Endothelial cell of umbilical vein (primary cell): Measurements from ENCODE around the gene EML1. TPM values are rescaled to one million over a fixed set of nuclear protein-coding genes. Genes with fewer than 3 reads are reported as not detected.
A peak's percentile ranks its signal among the peaks of the same experiment; 100 is the strongest.

Experiments
- BruUV-seq: library from RNA; stranded (reverse); fragments of 400-500 nt; replicated peaks from 2 replicates; lab custom pipeline; 2021; lab: Mats Ljungman, UMichigan
- CTCF ChIA-PET: fragments of 300-600, 350-600 bp; sonication (Branson Sonifier 250); formaldehyde crosslinking; loops from one replicate; lab custom pipeline; 2021; ENCODE audit warnings: antibody characterized with exemption, inconsistent platforms; lab: Charles Lee
- POLR2A ChIA-PET: fragments of 300-600, 350-600 bp; sonication (Branson Sonifier 250); formaldehyde crosslinking; loops from one replicate; lab custom pipeline; 2021; ENCODE audit warnings: antibody characterized with exemption, inconsistent platforms; lab: Charles Lee
- DNase-seq: peaks from one replicate; pipeline ENCODE4 v3.0.0-alpha.2; 2011; ENCODE audit warnings: low read depth, low spot score
- FAIRE-seq: peaks from 2 replicates; lab custom pipeline; 2011; peaks lifted over from hg19 to GRCh38; lab: Jason Lieb, UNC
- H2AFZ ChIP-seq: 2 replicates; pipeline ENCODE4 v1.6.0; 2012; ENCODE audit warnings: low read depth, low read length, control low read depth, inconsistent platforms
- H3K27ac ChIP-seq: 2 replicates; pipeline ENCODE4 v1.5.1; 2011; ENCODE audit warnings: low read depth, mild to moderate bottlenecking, control low read depth, low read length, moderate library complexity; ENCODE audit not compliant: insufficient read depth
- H3K27me3 ChIP-seq, 2 experiments: 2 replicates each; pipeline versions ENCODE4 v1.6.0 to v1.6.1; 2011; ENCODE audit warnings: low read length in 2 of 2, mixed read lengths in 1 of 2; ENCODE audit not compliant: control insufficient read depth in 2 of 2, insufficient read depth in 2 of 2
- H3K36me3 ChIP-seq, 2 experiments: 2 replicates in 1 of 2; 3 replicates in 1 of 2; pipeline ENCODE4 v1.5.1; 2011; ENCODE audit warnings: low read length in 2 of 2, mild to moderate bottlenecking in 1 of 2, moderate library complexity in 1 of 2; ENCODE audit not compliant: control insufficient read depth in 2 of 2, insufficient read depth in 2 of 2; ENCODE audit errors: extremely low read depth in 1 of 2
- H3K4me1 ChIP-seq: 3 replicates; pipeline ENCODE4 v1.5.1; 2011; ENCODE audit warnings: mild to moderate bottlenecking, low read length; ENCODE audit not compliant: control insufficient read depth, insufficient read depth; ENCODE audit errors: extremely low read depth
- H3K4me2 ChIP-seq: 2 replicates; pipeline ENCODE4 v1.6.1; 2011; ENCODE audit warnings: low read length, control low read depth, mixed read lengths; ENCODE audit not compliant: insufficient read depth
- H3K4me3 ChIP-seq, 3 experiments: fragments of 200-600 bp in 1 of 3; sonication (generic), shearing (Covaris generic) in 1 of 3; replicated peaks in 1 of 3; 2 replicates each; pipeline ENCODE4 v1.5.1; 2011 to 2016; ENCODE audit warnings: control low read depth in 3 of 3, low read length in 3 of 3, mild to moderate bottlenecking in 2 of 3, inconsistent platforms in 1 of 3, low read depth in 1 of 3, moderate library complexity in 1 of 3; ENCODE audit not compliant: insufficient read depth in 1 of 3
- H3K79me2 ChIP-seq: 2 replicates; pipeline ENCODE4 v1.6.0; 2012; ENCODE audit warnings: low read length, inconsistent platforms; ENCODE audit not compliant: control insufficient read depth, insufficient read depth
- H3K9ac ChIP-seq: replicated peaks from 2 replicates; pipeline ENCODE3; 2011; ENCODE audit warnings: low read length, control low read depth; ENCODE audit not compliant: insufficient read depth; ENCODE audit errors: extremely low read depth
- H3K9me1 ChIP-seq: replicated peaks from 3 replicates; pipeline ENCODE4 v1.6.0; 2011; ENCODE audit warnings: mild to moderate bottlenecking, low read length; ENCODE audit not compliant: control insufficient read depth, insufficient read depth; ENCODE audit errors: extremely low read depth
- H3K9me3 ChIP-seq: replicated peaks from 2 replicates; pipeline ENCODE4 v1.5.1; 2012; ENCODE audit warnings: low read length, inconsistent platforms; ENCODE audit not compliant: control insufficient read depth, insufficient read depth
- H4K20me1 ChIP-seq: replicated peaks from 2 replicates; pipeline ENCODE3; 2011; ENCODE audit warnings: mild to moderate bottlenecking, low read length; ENCODE audit not compliant: control insufficient read depth, insufficient read depth; ENCODE audit errors: extremely low read depth
- EZH2 ChIP-seq: IDR thresholded peaks from 2 replicates; pipeline ENCODE4 v1.6.1; 2012; ENCODE audit warnings: borderline replicate concordance, low read depth, mild to moderate bottlenecking, moderate library complexity, low read length, inconsistent platforms; ENCODE audit not compliant: severe bottlenecking
- FOS ChIP-seq: IDR thresholded peaks from 2 replicates; pipeline ENCODE4 v1.6.1; 2011; ENCODE audit warnings: mild to moderate bottlenecking, low read length, moderate library complexity, borderline replicate concordance; ENCODE audit not compliant: insufficient read depth
- GATA2 ChIP-seq: IDR thresholded peaks from 2 replicates; pipeline ENCODE4 v1.7.0; 2011; ENCODE audit warnings: low read depth, mild to moderate bottlenecking, moderate library complexity, mixed read lengths, low read length; ENCODE audit not compliant: insufficient read length, insufficient read depth
- MYC ChIP-seq: IDR thresholded peaks from one replicate; pipeline ENCODE4 v1.6.1; 2011; ENCODE audit warnings: mild to moderate bottlenecking, low read depth, low read length
- dilution Hi-C: fragments of 300-500 bp; cut with MboI; formaldehyde crosslinking; loops from one replicate; pipeline ENCODE4 v1.15.0; 2019; ENCODE audit warnings: low sequenced_read_pairs; ENCODE audit not compliant: extremely low pct_ligation_motif_present
- intact Hi-C: fragments of 100-400 bp; cut with micrococcal nuclease; formaldehyde crosslinking; loops from one replicate; pipeline ENCODE4 v1.10.0; 2022
- polyA plus RNA-seq, 4 experiments: library from polyadenylated mRNA; depleted of rRNA in 3 of 4; stranded (reverse) in 3 of 4; unstranded in 1 of 4; fragments of >200 nt; gene quantifications; 2 replicates each; pipeline versions ENCODE4 v1.2.1 to v1.2.3, GENCODE V29; 2011 to 2012; ENCODE audit warnings: missing spikeins in 1 of 4
- total RNA-seq: library from RNA; stranded (reverse); gene quantifications from 2 replicates; pipeline ENCODE4 v1.2.3, GENCODE V29; 2021
- TF ChIP-seq, protein P1 (sequence below), 2 donors: IDR thresholded peaks; 1 replicate in 1 of 2; 2 replicates in 1 of 2; pipeline ENCODE4 v1.5.1; 2011; ENCODE audit warnings: low read length in 2 of 2, mild to moderate bottlenecking in 2 of 2, moderate library complexity in 2 of 2, control low read depth in 1 of 2, inconsistent platforms in 1 of 2, low read depth in 1 of 2; ENCODE audit not compliant: insufficient read depth in 1 of 2; ENCODE audit errors: extremely low read depth in 1 of 2

Gene EML1
- total and polyA plus RNA-seq, 2 donors (not counting 3 experiments of a cell fraction or from before 2014, with no cell fraction given) = 22.9 to 33.0 TPM

DNA sequence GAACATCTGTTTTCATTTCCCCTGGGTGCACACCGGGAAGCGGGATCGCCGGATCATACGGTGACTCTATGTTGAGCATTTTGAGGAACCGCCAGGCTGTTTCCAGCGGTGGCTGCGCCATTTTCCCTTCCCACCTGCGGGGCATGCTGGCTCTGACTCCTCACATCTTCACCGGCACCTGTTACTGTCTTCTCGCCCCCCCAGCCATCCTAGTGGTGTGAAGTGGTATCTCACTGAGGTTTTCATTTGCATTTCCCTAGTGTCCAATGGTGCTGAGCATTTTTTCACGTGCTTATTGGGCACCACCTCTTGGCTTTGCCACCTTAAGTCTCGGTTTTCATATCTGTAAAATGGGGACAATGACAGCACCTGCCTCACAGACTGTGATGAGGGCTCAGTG is 44.1 kb upstream of the EML1 start:
- no peak overlapping the region for H3K4me2 ChIP-seq
- no peak overlapping the region for H3K4me3 ChIP-seq
- TF ChIP-seq, protein P1, sequence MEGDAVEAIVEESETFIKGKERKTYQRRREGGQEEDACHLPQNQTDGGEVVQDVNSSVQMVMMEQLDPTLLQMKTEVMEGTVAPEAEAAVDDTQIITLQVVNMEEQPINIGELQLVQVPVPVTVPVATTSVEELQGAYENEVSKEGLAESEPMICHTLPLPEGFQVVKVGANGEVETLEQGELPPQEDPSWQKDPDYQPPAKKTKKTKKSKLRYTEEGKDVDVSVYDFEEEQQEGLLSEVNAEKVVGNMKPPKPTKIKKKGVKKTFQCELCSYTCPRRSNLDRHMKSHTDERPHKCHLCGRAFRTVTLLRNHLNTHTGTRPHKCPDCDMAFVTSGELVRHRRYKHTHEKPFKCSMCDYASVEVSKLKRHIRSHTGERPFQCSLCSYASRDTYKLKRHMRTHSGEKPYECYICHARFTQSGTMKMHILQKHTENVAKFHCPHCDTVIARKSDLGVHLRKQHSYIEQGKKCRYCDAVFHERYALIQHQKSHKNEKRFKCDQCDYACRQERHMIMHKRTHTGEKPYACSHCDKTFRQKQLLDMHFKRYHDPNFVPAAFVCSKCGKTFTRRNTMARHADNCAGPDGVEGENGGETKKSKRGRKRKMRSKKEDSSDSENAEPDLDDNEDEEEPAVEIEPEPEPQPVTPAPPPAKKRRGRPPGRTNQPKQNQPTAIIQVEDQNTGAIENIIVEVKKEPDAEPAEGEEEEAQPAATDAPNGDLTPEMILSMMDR (IDR thresholded peaks at IDR 0.05; ENCODE audit: extremely low read depth in 1 of 2, insufficient read depth in 1 of 2, low read depth in 1 of 2, low read length in 2 of 2) = peak in 1 of 2 donors; percentile 7
- no peak for TF ChIP-seq GATA2
- H3K4me1 ChIP-seq = peaks cover 57% of the 10 kb centered on the region
- BruUV-seq = no TSS peak
- H2AFZ ChIP-seq = no peak overlapping the region
- H3K27me3 ChIP-seq = no peaks in the 10 kb centered on the region
- no peak overlapping the region for H3K9ac ChIP-seq
- no peaks in the 10 kb centered on the region for H3K36me3 ChIP-seq
- dilution Hi-C loops = no loop called here
- no peak overlapping the region for H3K27ac ChIP-seq
- intact Hi-C loops = no loop called here
- no peaks in the 10 kb centered on the region for H3K79me2 ChIP-seq
- POLR2A ChIA-PET = no interaction called here
- DNase-seq = no peak
- no peaks in the 10 kb centered on the region for H3K9me1 ChIP-seq
- CTCF ChIA-PET = no interaction called here
- FAIRE-seq = no peak
- H4K20me1 ChIP-seq = no peaks in the 10 kb centered on the region
- no peaks in the 10 kb centered on the region for H3K9me3 ChIP-seq

DNA sequence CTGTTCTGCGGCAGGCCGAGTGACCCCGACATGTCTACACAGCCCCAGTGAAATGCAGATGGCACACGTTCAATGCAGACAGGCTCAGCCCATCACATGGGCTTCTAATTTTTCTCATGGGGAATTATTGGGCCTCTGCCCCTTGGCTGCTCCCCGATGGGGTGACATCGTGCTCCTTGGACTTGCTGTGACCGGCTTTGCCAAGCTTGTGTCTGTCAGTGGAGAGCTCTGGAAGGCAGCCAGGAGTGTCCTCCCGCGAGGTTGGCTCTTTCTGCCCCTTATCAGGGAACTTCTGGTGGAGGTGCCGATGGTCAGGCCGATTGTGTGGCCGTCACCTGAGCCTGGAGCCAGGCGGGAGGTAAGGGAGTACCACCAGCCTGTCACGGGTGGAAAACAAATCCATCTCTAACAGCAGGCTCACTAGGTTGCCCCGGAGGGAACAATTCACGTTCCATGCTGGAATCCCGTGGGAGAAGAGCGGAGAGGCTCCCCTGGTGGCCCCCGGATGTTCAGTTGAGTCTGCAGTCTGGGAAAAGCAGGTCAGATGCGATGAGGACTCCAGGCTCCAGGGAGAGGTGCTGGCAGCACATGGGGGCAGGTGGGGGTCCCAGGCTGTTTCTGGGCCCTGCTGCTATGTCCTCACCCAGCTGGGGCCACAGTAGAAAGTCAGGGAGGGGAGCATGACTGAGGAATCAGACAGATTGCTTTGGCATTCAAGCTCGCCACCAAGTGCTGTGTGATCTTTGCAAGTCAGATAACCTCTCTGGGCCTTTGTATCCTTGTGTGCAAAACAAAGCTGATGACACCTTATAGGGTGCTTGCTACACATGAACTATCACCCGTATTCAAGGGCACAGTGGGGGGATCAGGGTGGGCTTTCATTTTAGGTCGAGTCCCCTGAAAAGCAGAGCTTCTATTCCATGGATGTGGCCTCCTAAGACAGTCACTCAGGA is 43.2 kb upstream of the EML1 start:
- Histone ChIP-seq H3K9me1 (no peaks in the 10 kb centered on the region), H3K4me3 (no peak overlapping the region), H3K79me2 (no peaks in the 10 kb centered on the region), H3K36me3 (no peaks in the 10 kb centered on the region), H3K4me2 (no peak overlapping the region), H3K27ac (no peak overlapping the region), H3K4me1 (peaks cover 62% of the 10 kb centered on the region), H3K27me3 (no peaks in the 10 kb centered on the region), H4K20me1 (no peaks in the 10 kb centered on the region), H2AFZ (no peak overlapping the region), H3K9me3 (no peaks in the 10 kb centered on the region), H3K9ac (no peak overlapping the region)
- DNase-seq (no peak), FAIRE-seq (no peak)
- dilution Hi-C loops (no loop called here), intact Hi-C loops (loop anchor here (5.0 to 10.0 kb wide), 3 partner anchors 148 to 635 kb away; partner anchors contain the start of gene CCDC85C)
- no TSS peak for BruUV-seq
- TF ChIP-seq MYC = no peak
- TF ChIP-seq FOS = no peak
- TF ChIP-seq EZH2 = no peak
- ChIA-PET POLR2A (no interaction called here), CTCF (interaction anchor here (1.0 to 2.7 kb wide), 5 partner anchors 9 to 19 kb away, joined by 3 to 16 read pairs (median 4); no protein-coding TSS in a partner anchor)
